Neural cell (in vitro differentiated cells): Measurements from ENCODE around the gene PDE4D. TPM values are rescaled to one million over a fixed set of nuclear protein-coding genes. Genes with fewer than 3 reads are reported as not detected.
"Not testable (repeated sequence)": the region's sequence is repeated elsewhere in the genome, so short reads cannot be mapped to it uniquely, and the experiment has no call there.

ENCODE experiments used
- H2AFZ ChIP-seq: fragments of 200-600, 300-800 bp; sonication (generic), shearing (Covaris generic); 2 replicates; pipeline ENCODE4 v1.6.0; 2014; ENCODE audit warnings: low read depth, mild to moderate bottlenecking, antibody characterized with exemption, low read length, moderate library complexity
- H3F3A ChIP-seq: fragments of 200-600 bp; shearing (Covaris generic); 2 replicates; pipeline ENCODE4 v1.6.1; 2016; ENCODE audit warnings: mild to moderate bottlenecking, moderate library complexity, mixed read lengths, antibody characterized with exemption, low read length; ENCODE audit not compliant: insufficient read depth, poor library complexity, severe bottlenecking
- H3K27ac ChIP-seq: fragments of 200-600, 300-800 bp; sonication (generic), shearing (Covaris generic); 2 replicates; pipeline ENCODE4 v1.5.1; 2014; ENCODE audit warnings: mild to moderate bottlenecking, low read length, moderate library complexity
- H3K27me3 ChIP-seq: fragments of 300-800, 200-600 bp; sonication (generic), shearing (Covaris generic); 2 replicates; pipeline ENCODE4 v1.6.0; 2014; ENCODE audit warnings: mild to moderate bottlenecking, low read depth, low read length, moderate library complexity; ENCODE audit not compliant: insufficient read depth
- H3K36me3 ChIP-seq: fragments of 300-800, 200-600 bp; sonication (generic), shearing (Covaris generic); 2 replicates; pipeline ENCODE4 v1.5.1; 2014; ENCODE audit warnings: mild to moderate bottlenecking, antibody characterized with exemption, low read length, moderate library complexity; ENCODE audit not compliant: insufficient read depth
- H3K4me2 ChIP-seq: fragments of 300-800, 200-600 bp; sonication (generic), shearing (Covaris generic); 2 replicates; pipeline ENCODE4 v1.6.0; 2014; ENCODE audit warnings: mild to moderate bottlenecking, low read length
- H3K4me3 ChIP-seq: fragments of 300-800, 200-600 bp; sonication (generic), shearing (Covaris generic); 2 replicates; pipeline ENCODE4 v1.5.1; 2014; ENCODE audit warnings: mild to moderate bottlenecking, low read length, moderate library complexity
- H3K79me2 ChIP-seq: fragments of 200-600 bp; shearing (Covaris generic); replicated peaks from 2 replicates; pipeline ENCODE4 v1.6.0; 2014; ENCODE audit warnings: mild to moderate bottlenecking, low read length, moderate library complexity; ENCODE audit not compliant: insufficient read depth
- H3K9ac ChIP-seq: fragments of 300-800, 200-600 bp; sonication (generic), shearing (Covaris generic); 2 replicates; pipeline ENCODE4 v1.6.1; 2016; ENCODE audit warnings: mild to moderate bottlenecking, low read length, mixed read lengths
- H3K9me2 ChIP-seq: fragments of 200-600 bp; shearing (Covaris generic); 2 replicates; pipeline ENCODE4 v1.6.1; 2016; ENCODE audit warnings: mild to moderate bottlenecking, low read length, mixed read lengths; ENCODE audit not compliant: insufficient read depth
- H3K9me3 ChIP-seq: fragments of 200-600, 300-800 bp; sonication (generic), shearing (Covaris generic); 2 replicates; pipeline ENCODE4 v1.6.1; 2016; ENCODE audit warnings: mild to moderate bottlenecking, mixed run types, low read length, moderate library complexity, mixed read lengths
- H4K20me1 ChIP-seq: fragments of 200-600 bp; shearing (Covaris generic); 2 replicates; pipeline ENCODE4 v1.6.1; 2016; ENCODE audit warnings: mild to moderate bottlenecking, mixed run types; ENCODE audit not compliant: insufficient read depth
- EP300 ChIP-seq: fragments of 450-650 bp; conservative IDR thresholded peaks from 2 replicates; pipeline ENCODE4 v1.6.1; 2014; ENCODE audit warnings: antibody characterized with exemption, mild to moderate bottlenecking, moderate library complexity; ENCODE audit not compliant: poor library complexity, severe bottlenecking
- POLR2AphosphoS5 ChIP-seq: IDR thresholded peaks from 2 replicates; pipeline ENCODE4 v1.6.1; 2012
- RAD21 ChIP-seq: fragments of 450-650 bp; conservative IDR thresholded peaks from 2 replicates; pipeline ENCODE4 v1.6.1; 2014; ENCODE audit warnings: antibody characterized with exemption, mild to moderate bottlenecking, moderate library complexity
- SMC3 ChIP-seq: fragments of 450-650 bp; conservative IDR thresholded peaks from 2 replicates; pipeline ENCODE4 v1.6.1; 2014; ENCODE audit warnings: antibody characterized with exemption, mild to moderate bottlenecking, moderate library complexity; ENCODE audit not compliant: poor library complexity
- TAF1 ChIP-seq: IDR thresholded peaks from 2 replicates; pipeline ENCODE4 v1.6.1; 2012; ENCODE audit warnings: low read depth
- polyA plus RNA-seq: library from polyadenylated mRNA; depleted of rRNA; stranded (reverse); fragments of >200 nt; gene quantifications from 2 replicates; pipeline ENCODE4 v1.2.3, GENCODE V29; 2014
- TF ChIP-seq, protein P1 (sequence below): IDR thresholded peaks from 2 replicates; pipeline ENCODE4 v1.6.1; 2012; ENCODE audit warnings: borderline replicate concordance

Gene PDE4D
- polyA plus RNA-seq, 1 donor from 2014 or later, result 42.8 TPM

DNA sequence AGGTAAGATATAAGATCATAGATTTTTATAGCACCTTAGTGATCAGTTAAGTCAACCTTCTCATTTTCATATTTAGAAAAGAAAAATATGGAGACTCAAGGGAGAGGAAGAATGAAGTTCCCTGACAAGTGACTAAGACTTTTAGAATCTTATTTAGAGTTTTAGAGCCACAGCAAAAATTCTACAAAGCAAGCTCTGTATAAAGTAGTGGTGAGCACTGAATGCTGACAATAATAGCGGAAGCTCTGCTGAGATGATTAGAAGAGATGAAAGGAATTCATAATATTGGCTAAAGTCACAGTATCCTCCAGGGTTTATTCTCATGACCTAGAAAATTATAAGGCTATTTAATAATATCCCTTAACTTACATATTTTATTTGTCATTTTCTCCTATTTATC lies 316.0 kb downstream of the PDE4D start:
- no peaks in the 10 kb centered on the region for H3K27me3 ChIP-seq
- H3K9me2 ChIP-seq, result no peaks in the 10 kb centered on the region
- H3F3A ChIP-seq, result no peaks in the 10 kb centered on the region
- no peak overlapping the region for H3K4me2 ChIP-seq
- peaks cover 18% of the 10 kb centered on the region for H3K79me2 ChIP-seq
- no peaks in the 10 kb centered on the region for H4K20me1 ChIP-seq
- H2AFZ ChIP-seq, result no peak overlapping the region
- H3K36me3 ChIP-seq, result no peaks in the 10 kb centered on the region
- no peak overlapping the region for H3K9ac ChIP-seq
- H3K4me3 ChIP-seq, result no peak overlapping the region
- TF ChIP-seq TAF1 (no peak), RAD21 (no peak)
- H3K9me3 ChIP-seq, result no peaks in the 10 kb centered on the region
- H3K27ac ChIP-seq, result no peak overlapping the region

DNA sequence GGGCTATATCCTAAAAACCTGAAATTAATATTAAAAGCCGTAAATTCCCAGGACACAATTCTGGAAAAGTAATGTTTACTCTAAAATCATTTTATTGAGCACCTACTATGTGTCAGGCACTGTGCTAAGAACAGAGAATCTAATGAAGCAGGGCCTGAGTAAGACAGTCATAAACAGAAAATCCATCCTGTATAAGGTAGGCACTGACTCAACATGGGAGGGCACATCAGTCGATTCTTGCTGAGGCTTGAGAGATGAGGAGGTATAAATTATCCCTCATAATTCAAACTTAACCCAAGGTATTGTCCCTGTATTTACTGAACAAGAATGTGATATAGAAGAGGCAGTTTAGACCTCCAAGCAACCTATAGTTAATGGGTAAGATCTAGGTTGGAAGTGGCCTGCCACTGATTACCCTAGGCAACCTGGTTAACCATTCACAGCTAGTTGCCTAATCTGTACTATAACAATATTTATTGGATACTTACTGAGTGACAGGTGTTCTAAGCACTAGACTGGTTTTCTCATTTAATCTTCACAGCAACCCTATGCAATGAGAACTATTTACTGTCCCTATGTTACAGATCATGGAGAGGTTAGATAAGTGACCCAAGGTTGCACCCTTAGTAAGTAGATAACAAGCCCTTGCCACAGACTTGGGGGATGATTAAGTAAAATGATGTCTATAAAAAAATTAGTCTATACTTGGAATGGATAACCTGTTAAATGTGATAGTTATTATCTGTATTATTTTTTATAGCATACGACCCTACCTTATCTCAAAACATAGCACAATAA lies 317.7 kb downstream of the PDE4D start:
- Histone ChIP-seq H3K9ac (no peak overlapping the region), H3K36me3 (no peaks in the 10 kb centered on the region), H3K4me2 (no peak overlapping the region), H3K9me3 (no peaks in the 10 kb centered on the region), H3K27me3 (no peaks in the 10 kb centered on the region), H3K9me2 (no peaks in the 10 kb centered on the region), H3K4me3 (no peak overlapping the region), H3F3A (no peaks in the 10 kb centered on the region), H4K20me1 (no peaks in the 10 kb centered on the region), H3K79me2 (peaks cover 6% of the 10 kb centered on the region), H2AFZ (no peak overlapping the region), H3K27ac (no peak overlapping the region)
- no peak for TF ChIP-seq POLR2AphosphoS5

DNA sequence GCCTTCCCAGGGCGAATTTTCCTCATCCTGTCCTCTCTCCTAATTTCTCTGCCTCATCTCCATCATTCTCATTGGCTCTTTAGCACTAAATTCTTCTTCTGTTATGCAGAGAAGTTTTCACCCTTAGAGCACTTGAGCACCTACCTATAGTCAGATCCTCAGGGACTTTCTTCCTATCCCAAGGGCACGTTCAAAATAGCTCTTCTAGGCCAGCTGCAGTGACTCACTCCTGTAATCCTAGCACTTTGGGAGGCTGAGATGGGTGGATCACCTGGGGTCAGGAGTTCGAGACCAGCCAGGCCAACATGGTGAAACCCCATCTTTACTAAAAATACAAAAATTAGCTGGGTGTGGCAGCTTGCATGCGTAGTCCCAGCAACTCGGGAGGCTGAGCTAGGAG lies 320.0 kb downstream of the PDE4D start:
- H3K9me3 ChIP-seq, H3K4me2 ChIP-seq: not testable (repeated sequence)

DNA sequence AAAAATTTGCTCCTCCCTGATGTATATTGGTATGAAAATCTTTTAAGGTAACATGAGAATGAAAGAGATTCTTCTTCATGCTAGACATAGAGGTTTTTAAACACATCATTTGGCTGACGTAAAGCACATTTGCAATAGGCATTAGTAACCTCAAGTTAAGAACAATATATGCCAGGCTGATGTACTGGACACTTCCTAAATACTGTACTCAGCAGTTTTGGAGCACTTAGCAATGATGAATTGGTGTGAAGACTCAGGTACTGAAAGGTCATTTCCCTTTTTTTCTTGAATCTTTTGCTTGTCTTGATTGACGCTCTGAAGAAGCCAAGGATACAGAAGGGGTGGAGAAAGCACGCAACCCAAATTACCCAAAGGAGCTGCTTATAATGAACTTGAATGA lies 322.5 kb downstream of the PDE4D start:
- H4K20me1 ChIP-seq, result no peaks in the 10 kb centered on the region

More for the DNA sequence above, 320.0 kb downstream of the PDE4D start:
- not testable (repeated sequence) for H3K4me3 ChIP-seq, H3K9me2 ChIP-seq, H3K27ac ChIP-seq, H3F3A ChIP-seq, H2AFZ ChIP-seq, H3K9ac ChIP-seq, H3K36me3 ChIP-seq, H3K79me2 ChIP-seq, H3K27me3 ChIP-seq, H4K20me1 ChIP-seq

More for the DNA sequence above, 322.5 kb downstream of the PDE4D start:
- no peak overlapping the region for H3K4me2 ChIP-seq
- no peaks in the 10 kb centered on the region for H3K36me3 ChIP-seq
- no peak overlapping the region for H3K9ac ChIP-seq
- no peak overlapping the region for H3K4me3 ChIP-seq
- H2AFZ ChIP-seq, result no peak overlapping the region
- no peaks in the 10 kb centered on the region for H3K9me2 ChIP-seq
- no peak for TF ChIP-seq SMC3
- no peak for TF ChIP-seq POLR2AphosphoS5
- TF ChIP-seq, protein P1, sequence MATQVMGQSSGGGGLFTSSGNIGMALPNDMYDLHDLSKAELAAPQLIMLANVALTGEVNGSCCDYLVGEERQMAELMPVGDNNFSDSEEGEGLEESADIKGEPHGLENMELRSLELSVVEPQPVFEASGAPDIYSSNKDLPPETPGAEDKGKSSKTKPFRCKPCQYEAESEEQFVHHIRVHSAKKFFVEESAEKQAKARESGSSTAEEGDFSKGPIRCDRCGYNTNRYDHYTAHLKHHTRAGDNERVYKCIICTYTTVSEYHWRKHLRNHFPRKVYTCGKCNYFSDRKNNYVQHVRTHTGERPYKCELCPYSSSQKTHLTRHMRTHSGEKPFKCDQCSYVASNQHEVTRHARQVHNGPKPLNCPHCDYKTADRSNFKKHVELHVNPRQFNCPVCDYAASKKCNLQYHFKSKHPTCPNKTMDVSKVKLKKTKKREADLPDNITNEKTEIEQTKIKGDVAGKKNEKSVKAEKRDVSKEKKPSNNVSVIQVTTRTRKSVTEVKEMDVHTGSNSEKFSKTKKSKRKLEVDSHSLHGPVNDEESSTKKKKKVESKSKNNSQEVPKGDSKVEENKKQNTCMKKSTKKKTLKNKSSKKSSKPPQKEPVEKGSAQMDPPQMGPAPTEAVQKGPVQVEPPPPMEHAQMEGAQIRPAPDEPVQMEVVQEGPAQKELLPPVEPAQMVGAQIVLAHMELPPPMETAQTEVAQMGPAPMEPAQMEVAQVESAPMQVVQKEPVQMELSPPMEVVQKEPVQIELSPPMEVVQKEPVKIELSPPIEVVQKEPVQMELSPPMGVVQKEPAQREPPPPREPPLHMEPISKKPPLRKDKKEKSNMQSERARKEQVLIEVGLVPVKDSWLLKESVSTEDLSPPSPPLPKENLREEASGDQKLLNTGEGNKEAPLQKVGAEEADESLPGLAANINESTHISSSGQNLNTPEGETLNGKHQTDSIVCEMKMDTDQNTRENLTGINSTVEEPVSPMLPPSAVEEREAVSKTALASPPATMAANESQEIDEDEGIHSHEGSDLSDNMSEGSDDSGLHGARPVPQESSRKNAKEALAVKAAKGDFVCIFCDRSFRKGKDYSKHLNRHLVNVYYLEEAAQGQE, result no peak
- no peak for TF ChIP-seq EP300
- H3K27ac ChIP-seq, result peak overlapping the region; percentile 85
- H3K27me3 ChIP-seq, result no peaks in the 10 kb centered on the region
- H3K9me3 ChIP-seq, result no peaks in the 10 kb centered on the region
- no peaks in the 10 kb centered on the region for H3F3A ChIP-seq
- peaks cover 6% of the 10 kb centered on the region for H3K79me2 ChIP-seq
